ENCODE results near the gene SORCS3. TPM values are rescaled to one million over a fixed set of nuclear protein-coding genes. Genes with fewer than 3 reads are reported as not detected.

SORCS3 gene
- total RNA-seq, 1 experiment from 2014 or later = not detected

DNA sequence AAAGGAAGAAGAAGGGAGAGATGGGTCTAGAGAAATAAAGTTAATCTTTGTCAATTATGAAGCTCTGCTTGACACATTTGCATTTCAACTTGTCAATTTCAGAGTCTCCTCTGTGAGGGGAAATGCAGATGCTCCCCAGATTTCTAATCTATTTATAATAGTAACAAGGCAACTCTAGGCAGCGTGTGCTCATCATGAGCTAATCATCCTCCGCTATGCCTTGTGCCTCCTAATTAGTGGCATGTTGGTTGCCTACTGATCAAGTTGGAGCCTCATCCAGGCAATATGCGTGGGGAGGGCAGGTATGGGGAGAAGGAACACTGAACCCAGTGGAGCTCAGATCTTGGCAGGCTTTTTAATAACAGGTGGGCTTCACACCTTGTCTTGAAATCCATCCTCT is 628.6 kb downstream of the SORCS3 start:
- intact Hi-C loops (cut with micrococcal nuclease) = no loop called here
- no TSS peak for BruUV-seq (replicated peaks)
- Mint-ChIP-seq H3K4me1 (ENCODE audit: insufficient read depth, unreplicated experiment) (no peaks in the 10 kb centered on the region), H3K4me3 (ENCODE audit: unreplicated experiment) (no peak overlapping the region), H3K27me3 (ENCODE audit: insufficient read depth, unreplicated experiment) (no peaks in the 10 kb centered on the region), H3K36me3 (ENCODE audit: insufficient read depth, unreplicated experiment) (no peaks in the 10 kb centered on the region), H3K9me3 (ENCODE audit: unreplicated experiment) (peaks cover 14% of the 10 kb centered on the region), H3K27ac (ENCODE audit: low read depth, unreplicated experiment) (no peak overlapping the region)
- ChIA-PET CTCF (interaction anchor here (0.7 kb wide), 1 partner anchor 148 kb away, joined by 3 read pairs; no protein-coding TSS in a partner anchor), POLR2A (no interaction called here)
- TF ChIP-seq CTCF (IDR thresholded peaks at IDR 0.05; ENCODE audit: unreplicated experiment) = no peak
- DNase-seq (ENCODE audit: unreplicated experiment) = no peak

- POLR2A ChIA-PET = no interaction called here
- Mint-ChIP-seq H3K9me3 (ENCODE audit: unreplicated experiment) (peaks cover 52% of the 10 kb centered on the region), H3K27me3 (ENCODE audit: insufficient read depth, unreplicated experiment) (no peaks in the 10 kb centered on the region), H3K4me3 (ENCODE audit: unreplicated experiment) (no peak overlapping the region), H3K4me1 (ENCODE audit: insufficient read depth, unreplicated experiment) (no peaks in the 10 kb centered on the region), H3K36me3 (ENCODE audit: insufficient read depth, unreplicated experiment) (no peaks in the 10 kb centered on the region), H3K27ac (ENCODE audit: low read depth, unreplicated experiment) (no peak overlapping the region)
- CTCF ChIA-PET = interaction anchor here (0.5 kb wide), 1 partner anchor 170 kb away, joined by 3 read pairs; no protein-coding TSS in a partner anchor
- intact Hi-C loops (cut with micrococcal nuclease) = no loop called here
- DNase-seq (ENCODE audit: unreplicated experiment) = no peak
- no TSS peak for BruUV-seq (replicated peaks)
- no peak for TF ChIP-seq CTCF (IDR thresholded peaks at IDR 0.05; ENCODE audit: unreplicated experiment)
These were observed 633.5 kb downstream of the SORCS3 start for GRCh38 chr10:105274556-105275070.

DNA sequence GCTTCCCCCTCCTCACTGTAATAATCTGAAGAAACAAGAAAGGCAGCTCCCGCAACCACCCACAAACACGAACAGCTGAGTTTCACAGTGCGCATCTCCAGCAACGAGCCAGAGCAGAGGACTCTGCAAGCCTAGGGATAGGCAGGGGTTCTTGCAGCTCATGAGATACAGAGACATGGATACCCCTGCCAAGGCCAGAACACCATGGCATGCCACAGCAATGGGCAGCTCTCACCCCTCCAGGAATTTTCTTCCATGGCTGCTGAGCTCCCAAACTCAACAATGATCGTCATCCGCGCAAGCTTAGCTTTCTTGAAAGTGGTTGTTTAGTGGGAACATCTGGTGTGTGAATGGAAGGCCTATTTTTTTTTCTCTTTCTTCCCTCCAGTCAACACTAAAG is 637.3 kb downstream of the SORCS3 start:
- Mint-ChIP-seq H3K4me3 (ENCODE audit: unreplicated experiment) (no peak overlapping the region), H3K27ac (ENCODE audit: low read depth, unreplicated experiment) (no peak overlapping the region), H3K36me3 (ENCODE audit: insufficient read depth, unreplicated experiment) (no peaks in the 10 kb centered on the region), H3K9me3 (ENCODE audit: unreplicated experiment) (peaks cover 52% of the 10 kb centered on the region), H3K4me1 (ENCODE audit: insufficient read depth, unreplicated experiment) (no peaks in the 10 kb centered on the region), H3K27me3 (ENCODE audit: insufficient read depth, unreplicated experiment) (no peaks in the 10 kb centered on the region)
- intact Hi-C loops (cut with micrococcal nuclease) = no loop called here
- no peak for TF ChIP-seq CTCF (IDR thresholded peaks at IDR 0.05; ENCODE audit: unreplicated experiment)
- no TSS peak for BruUV-seq (replicated peaks)
- POLR2A ChIA-PET = no interaction called here
- CTCF ChIA-PET = interaction anchor here (0.7 kb wide), 1 partner anchor 413 kb away, joined by 3 read pairs; no protein-coding TSS in a partner anchor
- DNase-seq (ENCODE audit: unreplicated experiment) = no peak

GRCh38 chr10:105279101-105279500 is 638.0 kb downstream of the SORCS3 start:
- no TSS peak for BruUV-seq (replicated peaks)
- Mint-ChIP-seq H3K36me3 (ENCODE audit: insufficient read depth, unreplicated experiment) (no peaks in the 10 kb centered on the region), H3K9me3 (ENCODE audit: unreplicated experiment) (peaks cover 52% of the 10 kb centered on the region), H3K27ac (ENCODE audit: low read depth, unreplicated experiment) (no peak overlapping the region), H3K4me1 (ENCODE audit: insufficient read depth, unreplicated experiment) (no peaks in the 10 kb centered on the region), H3K27me3 (ENCODE audit: insufficient read depth, unreplicated experiment) (no peaks in the 10 kb centered on the region), H3K4me3 (ENCODE audit: unreplicated experiment) (no peak overlapping the region)
- intact Hi-C loops (cut with micrococcal nuclease) = no loop called here
- ChIA-PET POLR2A (no interaction called here), CTCF (no interaction called here)
- no peak for TF ChIP-seq CTCF (IDR thresholded peaks at IDR 0.05; ENCODE audit: unreplicated experiment)
- no peak for DNase-seq (ENCODE audit: unreplicated experiment)
